Activated CD4-positive, alpha-beta T cell treated with anti-CD3 and anti-CD28 coated beads, Interleukin-2, Interleukin-6, amounts not matched to agents 100 ng/mL and 50 ng/mL, durations not matched to agents 16 hours and 8 hours (primary cell): ENCODE results near the gene SLC25A43.

Source experiments
- DNase-seq: peaks from one replicate; pipeline ENCODE4 v3.0.0-alpha.2; 2020

The SLC25A43 gene

GRCh38 chrX:119501511-119502148, 102.5 kb downstream of the SLC25A43 start:
- DNase-seq: no peak

- no peak for DNase-seq
Measured at GRCh38 chrX:119502727-119503483, 103.8 kb downstream of the SLC25A43 start.

GRCh38 chrX:119503484-119503861, 104.3 kb downstream of the SLC25A43 start:
- no peak for DNase-seq
